Stimulated activated CD4-positive, alpha-beta T cell treated with anti-CD3 and anti-CD28 coated beads, Interleukin-4, amount 100 ng/mL, for 48 hours (primary cell): ENCODE measurements around the gene DROSHA.
"Not testable (repeated sequence)": the region's sequence is repeated elsewhere in the genome, so short reads cannot be mapped to it uniquely, and the experiment has no call there.

Source experiments
- DNase-seq, 2 donors: peaks; one replicate each; pipeline ENCODE4 v3.0.0-alpha.2; 2020; ENCODE audit warnings: low read depth in 2 of 2

DROSHA gene

DNA sequence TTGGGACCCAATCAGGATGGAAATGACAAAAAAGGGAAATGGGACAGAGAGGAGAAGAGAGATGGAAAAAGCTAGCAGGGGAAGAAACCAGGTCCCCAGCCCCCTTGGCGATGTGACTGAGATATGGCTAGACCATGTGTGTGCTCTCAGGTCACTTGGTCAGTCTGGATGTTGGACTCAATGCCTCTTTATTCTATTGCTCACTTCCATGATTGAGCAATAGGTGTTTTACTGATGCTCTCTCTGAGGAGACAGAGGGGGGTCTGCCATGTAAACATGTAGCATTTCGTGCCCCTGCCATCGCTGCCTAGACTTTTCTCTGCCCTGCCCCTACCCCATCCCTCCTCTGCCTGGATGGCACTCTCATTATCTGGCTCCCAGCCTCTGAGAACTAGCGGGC, 150.6 kb downstream of the DROSHA start:
- DNase-seq = no peak

DNA sequence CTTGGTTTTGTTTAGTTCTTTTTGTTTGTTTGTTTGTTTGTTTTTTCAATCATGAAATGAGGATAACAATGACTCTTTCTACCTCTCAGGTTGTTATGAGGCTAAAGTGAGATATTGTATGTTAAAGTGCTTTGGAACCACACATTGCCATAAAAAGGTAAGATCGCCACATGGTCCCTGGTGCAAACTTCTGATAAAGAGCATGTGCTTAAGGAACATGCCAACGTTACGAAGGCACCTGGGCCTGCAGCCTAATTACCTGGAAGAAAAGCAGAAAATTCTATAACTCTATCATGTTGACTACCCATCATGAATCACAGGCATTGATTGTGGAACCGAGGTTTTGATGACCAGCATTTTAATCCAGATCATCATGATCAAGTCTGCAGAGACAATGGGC, 151.8 kb downstream of the DROSHA start:
- DNase-seq = no peak

DNA sequence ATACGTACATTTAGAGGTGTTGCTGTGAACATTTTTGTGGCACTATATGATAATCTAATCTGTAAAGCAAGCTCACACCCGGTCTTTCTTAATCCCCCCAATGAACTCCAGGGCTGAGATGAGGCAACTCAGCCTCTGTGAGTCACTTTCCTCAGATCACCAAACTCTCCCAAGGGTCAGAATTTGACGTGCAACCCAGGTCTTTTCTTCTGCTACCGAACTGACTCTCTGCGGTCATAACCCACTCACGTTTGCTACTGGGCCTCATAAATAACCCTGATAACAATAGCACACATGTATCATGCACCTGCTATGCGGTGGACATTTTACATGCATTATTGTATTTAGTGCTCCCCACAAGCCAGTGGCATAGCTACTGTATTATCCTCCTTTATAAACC, 153.1 kb downstream of the DROSHA start:
- no peak for DNase-seq

DNA sequence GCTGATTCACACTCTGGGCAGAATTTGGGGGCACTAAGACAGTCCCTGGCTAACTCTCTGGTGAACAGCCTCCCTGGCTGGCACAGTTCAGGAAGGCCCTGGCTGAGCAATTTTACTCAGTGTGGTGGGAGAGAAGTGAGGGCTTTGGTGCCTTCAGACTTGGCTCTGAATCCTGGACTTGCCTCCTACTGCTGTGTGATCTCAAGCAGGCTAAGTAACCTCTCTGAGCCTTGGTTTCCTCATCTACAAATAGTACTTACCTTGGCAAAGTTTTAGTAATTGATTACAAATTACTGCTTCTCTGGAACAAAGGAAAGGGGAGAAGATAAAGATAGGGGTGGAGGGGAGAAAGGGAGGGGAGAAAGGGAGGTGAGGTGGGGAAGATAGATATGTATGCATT, 153.8 kb downstream of the DROSHA start:
- DNase-seq = no peak

DNA sequence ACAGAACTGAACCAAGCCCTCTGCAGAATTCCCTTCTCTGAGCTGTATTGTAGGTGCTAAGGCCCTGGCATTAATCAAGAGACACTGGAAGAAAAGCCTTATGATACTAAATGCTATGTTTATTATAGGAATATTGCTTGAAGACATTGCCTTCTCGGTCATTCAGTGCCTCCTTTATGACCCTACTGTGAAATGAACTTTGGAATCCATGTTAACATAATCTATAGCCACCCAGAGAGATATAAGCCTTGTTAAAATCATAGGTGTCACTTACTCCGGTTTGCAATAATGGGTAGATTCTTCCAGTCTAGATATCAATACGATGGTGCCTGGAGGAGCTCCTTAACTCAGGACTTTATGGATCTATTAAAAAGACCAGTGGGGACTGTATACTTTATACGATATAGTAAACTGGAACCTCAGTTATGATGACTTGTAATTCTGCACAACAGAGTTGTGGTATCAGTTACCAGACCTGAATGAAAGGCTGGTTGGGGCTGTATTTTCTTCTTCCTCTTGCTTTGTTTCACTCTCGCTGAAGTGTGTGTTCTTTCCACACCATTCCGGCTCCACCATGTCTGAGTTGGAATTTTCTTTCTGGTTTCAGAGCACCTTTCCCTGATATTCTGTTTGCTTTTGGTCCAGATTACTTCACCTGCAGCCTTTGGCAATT, 154.5 kb downstream of the DROSHA start:
- no peak for DNase-seq

DNA sequence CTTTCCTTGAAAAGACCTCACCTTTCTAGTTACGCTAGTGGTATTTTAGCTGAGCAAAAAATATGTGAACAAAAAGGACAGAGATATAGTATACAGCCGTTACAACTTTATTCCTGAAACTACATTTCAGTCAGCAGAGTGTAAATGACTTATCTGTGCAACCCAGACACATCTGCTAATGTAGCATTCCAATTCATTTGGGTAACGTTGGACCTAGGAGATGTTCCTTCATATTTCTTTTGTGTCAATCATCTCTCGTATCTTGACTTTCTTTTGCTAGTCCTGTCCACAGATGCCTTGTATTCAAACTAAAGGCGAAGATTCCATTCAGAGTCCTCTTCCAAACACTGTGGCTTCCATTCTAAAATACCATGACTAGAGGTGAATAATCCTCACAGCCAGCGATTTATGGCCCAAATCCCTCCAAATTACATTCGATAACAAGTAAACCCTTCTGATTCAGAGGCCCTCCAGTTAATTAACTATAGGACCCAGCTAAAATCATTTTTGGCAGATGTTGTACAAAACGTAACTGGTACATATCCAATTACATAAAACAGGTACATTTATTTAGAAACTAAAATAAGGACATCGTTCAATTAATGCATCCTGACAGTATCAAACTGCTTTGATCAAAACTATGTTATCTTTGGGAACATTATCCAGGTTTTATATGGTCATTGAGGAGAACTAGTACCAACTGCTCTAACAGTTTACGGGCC, 155.7 kb downstream of the DROSHA start:
- DNase-seq = no peak

DNA sequence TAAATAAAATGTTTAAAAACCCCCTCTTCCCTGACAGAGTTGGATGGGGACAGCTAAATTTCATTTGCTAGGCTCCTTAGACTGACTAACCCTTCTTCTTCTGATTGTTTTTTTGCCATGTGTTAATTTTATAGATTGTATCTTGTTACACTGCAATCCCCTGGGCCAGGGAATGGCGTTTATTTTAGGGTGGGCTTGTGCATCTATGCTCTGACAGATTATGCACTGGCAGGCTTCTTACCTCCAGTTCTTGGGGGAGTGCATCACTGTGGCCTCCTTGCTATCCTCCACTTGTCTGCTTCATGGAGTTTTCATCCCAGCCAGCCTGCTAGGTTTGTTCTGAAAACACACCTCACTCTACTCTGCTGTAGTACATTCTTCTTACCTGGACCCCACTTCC, 159.8 kb downstream of the DROSHA start:
- DNase-seq = no peak

DNA sequence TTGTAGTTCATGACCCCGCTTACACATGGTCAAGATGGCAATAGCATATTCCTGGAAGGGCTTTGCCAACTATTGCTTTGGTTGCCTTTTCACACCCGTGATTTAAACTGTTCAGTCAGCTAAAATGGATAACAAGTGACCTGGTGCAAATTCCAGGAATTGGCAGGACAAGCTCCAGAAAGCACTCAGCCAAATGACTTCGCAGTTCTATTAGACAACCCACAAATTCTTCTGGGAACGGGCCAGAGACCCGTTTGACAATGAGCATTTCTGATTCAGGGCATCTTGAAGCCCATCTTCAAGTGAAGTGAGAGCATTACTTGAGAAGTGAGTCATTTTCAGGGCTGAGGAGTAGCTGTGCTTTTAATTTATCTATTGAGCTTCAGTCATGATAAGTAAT, 165.0 kb downstream of the DROSHA start:
- DNase-seq = no peak

DNA sequence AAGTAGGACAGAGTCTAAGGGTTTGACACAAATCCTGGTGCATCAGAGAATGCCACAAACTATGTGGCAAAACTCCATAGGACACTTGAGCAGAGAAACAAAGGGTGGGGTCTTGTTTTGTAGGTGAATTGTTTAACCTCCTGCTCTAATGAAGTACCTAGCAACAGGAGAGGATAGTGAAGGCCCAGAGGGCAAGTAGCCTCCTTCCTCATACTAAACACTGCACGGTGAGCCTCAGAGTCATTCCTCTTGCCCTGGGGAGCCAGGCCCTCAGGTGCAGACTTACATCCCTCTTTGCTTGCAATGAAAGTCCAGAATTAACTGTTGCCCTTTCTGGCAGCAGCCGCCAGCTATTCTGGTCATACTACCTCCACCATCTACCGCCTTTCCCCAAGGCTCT, 166.1 kb downstream of the DROSHA start:
- DNase-seq = no peak

DNA sequence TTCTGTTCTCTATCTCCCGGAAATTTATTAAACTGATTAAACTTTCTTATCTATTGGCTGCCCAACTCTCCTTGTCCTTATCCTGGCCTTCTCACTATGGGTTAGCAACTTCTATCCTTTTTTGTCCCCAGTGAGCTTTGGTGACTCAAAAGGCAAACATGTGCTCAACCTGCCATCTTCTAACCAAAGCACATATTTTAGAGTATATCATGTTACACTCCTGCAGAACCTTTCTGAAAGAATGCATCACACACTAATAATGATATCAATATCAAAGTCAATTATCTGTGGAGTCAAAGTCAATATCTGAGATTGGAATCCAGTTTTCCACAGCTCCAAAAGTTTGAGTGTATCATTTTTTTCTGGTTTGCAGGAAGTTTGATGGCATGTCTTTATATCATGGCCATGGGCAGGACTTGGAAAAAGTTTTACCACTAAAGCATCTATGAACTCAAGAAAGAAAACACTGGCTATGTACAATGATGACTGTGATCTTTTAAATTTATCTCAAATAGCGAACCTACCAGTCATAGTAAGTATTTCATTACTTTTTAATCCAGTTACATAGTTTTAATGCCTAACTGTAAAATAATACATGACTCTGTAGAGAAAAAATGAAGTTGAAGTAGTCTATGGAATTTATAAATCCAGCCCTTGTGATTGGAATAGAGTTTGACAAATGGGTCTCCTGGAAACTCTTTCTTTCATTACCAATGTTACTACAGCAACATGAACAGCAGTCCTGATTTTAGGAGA, 166.8 kb downstream of the DROSHA start:
- no peak for DNase-seq

DNA sequence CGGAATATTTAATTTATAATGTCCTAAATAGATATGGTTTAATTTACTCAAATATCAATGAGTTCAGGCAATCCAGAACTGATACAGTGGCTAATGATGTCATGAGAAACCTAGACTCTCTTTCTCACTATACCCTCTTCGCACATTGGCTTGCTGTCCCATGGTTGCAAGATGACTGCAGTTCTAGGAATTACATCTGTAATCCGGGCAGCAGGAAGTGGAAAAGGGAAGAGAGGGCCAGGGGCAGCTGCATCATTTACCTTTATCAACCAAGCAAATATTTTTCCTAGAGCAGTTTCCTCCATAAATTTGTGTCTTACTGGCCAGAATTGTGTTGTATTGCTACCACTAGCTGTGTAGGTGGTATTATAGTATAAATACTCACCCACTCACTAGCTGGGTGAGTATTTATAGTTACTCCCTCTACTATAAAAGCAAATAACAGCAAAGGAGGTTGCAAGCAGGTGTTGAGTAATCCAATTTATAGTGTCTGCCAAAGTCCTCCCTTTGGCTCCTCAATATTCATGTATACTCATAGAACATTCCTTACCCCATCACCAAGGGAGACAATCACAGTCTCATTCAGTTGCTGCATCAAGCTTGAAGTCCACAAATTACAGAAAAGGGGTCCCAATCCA, 168.8 kb downstream of the DROSHA start:
- no peak for DNase-seq

DNA sequence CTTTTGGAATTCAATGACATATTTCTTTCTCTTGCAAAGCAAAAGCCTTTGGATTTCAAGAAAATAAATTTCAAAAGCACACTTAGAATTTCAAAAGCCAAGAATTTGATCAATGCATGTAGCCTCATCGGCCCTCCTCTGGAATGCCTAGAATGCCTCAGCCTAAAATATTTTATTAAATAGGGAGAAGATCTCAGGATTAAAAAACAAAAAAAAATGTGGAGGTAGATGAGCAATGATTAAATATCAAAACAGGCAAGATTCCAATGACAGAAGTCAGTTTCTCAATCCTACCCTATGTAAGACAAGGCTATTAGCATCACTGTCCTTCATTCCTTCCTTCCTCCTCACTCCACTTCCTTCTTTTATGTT, 169.4 kb downstream of the DROSHA start:
- DNase-seq = no peak

DNA sequence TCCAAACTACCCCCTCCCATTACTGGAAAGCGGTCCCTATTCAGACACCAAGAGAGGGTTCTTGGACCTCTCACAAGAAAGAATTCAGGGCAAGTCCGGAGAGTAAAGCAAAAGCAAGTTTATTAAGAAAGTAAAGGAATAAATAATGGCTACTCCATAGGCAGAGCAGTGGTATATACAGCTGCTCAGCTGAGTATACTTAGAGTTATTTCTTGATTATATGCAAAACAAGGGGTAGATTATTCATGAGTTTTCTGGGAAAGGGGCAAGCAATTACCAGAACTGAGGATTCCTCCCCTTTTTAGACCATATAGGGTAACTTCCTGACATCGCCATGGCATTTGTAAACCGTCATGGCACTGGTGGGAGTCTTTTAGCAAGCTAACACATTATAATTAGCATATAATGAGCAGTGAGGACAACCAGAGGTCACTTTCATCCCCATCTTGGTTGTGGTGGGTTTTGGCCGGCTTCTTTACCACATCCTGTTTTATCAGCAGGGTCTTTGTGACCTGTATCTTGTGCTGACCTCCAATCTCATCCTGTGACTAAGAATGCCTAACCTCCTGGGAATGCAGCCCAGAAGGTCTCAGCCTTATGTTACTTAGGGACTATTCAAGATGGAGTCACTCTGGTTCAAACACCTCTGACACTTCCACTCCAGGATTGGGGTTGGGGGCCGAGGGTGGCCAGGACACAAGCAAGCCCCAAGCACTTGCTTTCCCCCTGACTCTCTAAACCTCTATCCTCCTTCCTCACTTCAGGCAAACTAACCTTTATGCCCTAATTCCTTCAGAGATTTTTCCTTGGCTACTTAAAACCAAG, 170.0 kb downstream of the DROSHA start:
- not testable (repeated sequence) for DNase-seq

DNA sequence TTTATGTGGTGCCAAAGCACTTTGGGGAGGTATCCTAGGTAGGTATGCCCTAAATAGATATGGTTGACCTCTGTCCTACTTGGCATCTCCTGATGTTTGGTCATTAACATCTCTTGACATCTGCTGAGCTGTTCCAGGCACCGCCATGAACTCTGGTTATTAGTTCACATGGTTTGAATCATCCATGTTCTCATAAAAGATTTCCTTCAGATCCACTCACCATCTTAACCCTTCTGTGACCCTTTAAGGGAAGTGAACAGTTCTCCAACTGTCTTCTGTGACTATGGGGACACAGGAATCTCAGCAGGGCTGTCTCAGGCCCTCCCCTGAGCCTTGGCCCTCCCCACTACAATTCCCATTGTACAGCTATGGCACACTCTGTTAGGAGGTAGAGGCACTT, 170.7 kb downstream of the DROSHA start:
- DNase-seq = no peak

DNA sequence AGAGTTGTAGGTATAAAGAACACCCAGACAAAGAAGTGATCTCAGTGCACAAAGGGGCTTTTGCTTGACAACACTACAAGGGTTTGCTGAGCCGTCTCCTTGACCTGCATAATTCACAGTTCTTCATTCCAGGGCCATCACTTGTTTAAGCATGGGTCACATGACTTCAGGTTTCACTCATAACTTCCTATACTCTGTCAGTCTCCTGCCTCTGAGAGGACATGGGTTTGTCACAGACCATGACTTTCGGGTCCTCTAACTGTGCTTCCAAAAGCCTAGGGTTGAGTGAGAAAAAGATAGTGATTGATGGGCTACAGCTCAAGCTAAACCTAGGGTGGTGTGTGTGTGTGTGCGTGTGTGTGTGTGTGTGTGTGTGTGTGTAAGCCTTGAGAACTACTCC, 172.1 kb downstream of the DROSHA start:
- DNase-seq = no peak

DNA sequence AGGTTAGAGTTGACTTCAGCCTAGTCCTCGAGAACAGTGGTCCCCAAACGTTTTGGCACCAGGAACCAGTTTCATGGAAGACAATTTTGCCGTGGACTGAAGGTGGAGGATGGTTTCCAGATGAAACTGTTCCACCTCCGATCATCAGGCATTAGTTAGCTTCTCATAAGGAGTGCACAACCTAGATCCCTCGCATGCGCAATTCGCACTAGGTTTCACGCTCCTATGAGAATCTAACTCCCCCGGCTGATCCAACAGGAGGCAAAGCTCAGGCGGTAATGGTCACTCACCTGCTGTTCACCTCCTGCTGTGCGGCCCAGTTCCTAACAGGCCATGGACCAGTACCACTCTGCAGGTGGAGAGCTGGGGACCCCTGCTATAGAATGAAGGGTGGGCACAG, 174.9 kb downstream of the DROSHA start:
- no peak for DNase-seq

DNA sequence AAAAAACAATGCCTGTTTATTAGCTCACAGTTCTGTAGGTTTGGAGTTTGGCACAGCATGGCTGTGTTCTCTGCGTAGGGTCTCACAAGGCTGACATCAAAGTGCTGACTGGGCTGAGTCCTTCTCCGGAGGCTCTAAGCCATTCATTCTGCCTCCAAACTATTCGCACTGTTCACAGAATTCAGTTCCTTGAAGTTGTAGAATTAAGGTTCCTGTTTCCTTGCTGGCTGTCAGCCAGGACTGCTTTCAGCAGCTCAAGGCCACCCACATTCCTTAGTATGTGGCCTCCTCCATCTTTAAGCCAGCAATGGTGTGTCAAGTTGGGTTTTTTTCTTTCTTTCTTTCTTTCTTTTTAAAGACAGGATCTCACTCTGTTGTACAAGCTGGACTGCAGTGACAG, 176.6 kb downstream of the DROSHA start:
- no peak for DNase-seq
